Gastroesophageal sphincter (tissue), 4 donors: ENCODE data around the gene ADPGK. TPM values are rescaled to one million over a fixed set of nuclear protein-coding genes. Genes with fewer than 3 reads are reported as not detected.
"Not testable (repeated sequence)": the region's sequence is repeated elsewhere in the genome, so short reads cannot be mapped to it uniquely, and the experiment has no call there.

Experiments
- ATAC-seq: fragments of 150-250 bp; one replicate; pipeline ENCODE4 v1.9.1; 2016; ENCODE audit warnings: mild to moderate bottlenecking, moderate library complexity
- H3K27ac ChIP-seq, 4 donors: fragments of 200-600 bp; sonication (generic) in 3 of 4; 1 replicate in 3 of 4; 2 replicates in 1 of 4; pipeline ENCODE4 v1.5.1; 2016 to 2019
- H3K27me3 ChIP-seq: fragments of 200-600 bp; sonication (generic); one replicate; pipeline ENCODE4 v1.5.1; 2019
- H3K36me3 ChIP-seq, 2 donors: fragments of 200-600 bp; sonication (generic); one replicate each; pipeline ENCODE4 v1.5.1; 2019; ENCODE audit warnings: control low read depth in 1 of 2
- H3K4me1 ChIP-seq, 3 donors: fragments of 200-600 bp; sonication (generic); 1 replicate in 2 of 3; 2 replicates in 1 of 3; pipeline ENCODE4 v1.5.1; 2016 to 2019; ENCODE audit warnings: control low read depth in 2 of 3
- H3K4me3 ChIP-seq, 2 donors: fragments of 200-600 bp; sonication (generic); one replicate each; pipeline ENCODE4 v1.5.1; 2019; ENCODE audit warnings: mild to moderate bottlenecking in 1 of 2, moderate library complexity in 1 of 2
- H3K9me3 ChIP-seq, 3 donors: fragments of 200-600 bp; sonication (generic); one replicate each; pipeline ENCODE4 v1.5.1; 2017 to 2019; ENCODE audit warnings: control low read depth in 2 of 3
- EP300 ChIP-seq: sonication (generic); formaldehyde crosslinking; IDR thresholded peaks from one replicate; pipeline ENCODE4 v1.6.1; 2017; ENCODE audit warnings: antibody characterized with exemption, mild to moderate bottlenecking
- POLR2A ChIP-seq, 2 donors: fragments of 450-650 bp; IDR thresholded peaks; one replicate each; pipeline ENCODE4 v1.6.1; 2017; ENCODE audit warnings: antibody characterized with exemption in 2 of 2, mild to moderate bottlenecking in 2 of 2, moderate library complexity in 1 of 2
- POLR2AphosphoS5 ChIP-seq: sonication (generic); formaldehyde crosslinking; IDR thresholded peaks from one replicate; pipeline ENCODE4 v1.6.1; 2017; ENCODE audit warnings: antibody characterized with exemption
- WGBS, 2 donors: methylation state at CpG; one replicate each; pipeline ENCODE4 v1.1.5; 2018; ENCODE audit warnings: low coverage in 1 of 2; 5-methylcytosine and 5-hydroxymethylcytosine counted together
- total RNA-seq, 4 donors: library from RNA; depleted of rRNA; stranded (reverse); fragments of >200 nt; gene quantifications; one replicate each; pipeline ENCODE4 v1.1.0, GENCODE V29; 2016
- TF ChIP-seq, protein P1 (sequence below), 4 experiments: fragments of 200-600 bp in 2 of 4; fragments of 450-650 bp in 2 of 4; sonication (generic) in 1 of 4; IDR thresholded peaks; one replicate each; pipeline ENCODE4 v1.5.1; 2017 to 2019; ENCODE audit warnings: antibody characterized with exemption in 4 of 4, mild to moderate bottlenecking in 2 of 4, moderate library complexity in 2 of 4

The ADPGK gene
- total RNA-seq, 4 donors from 2014 or later: 19.7 to 52.1 (median 36.1) TPM

- Histone ChIP-seq H3K27me3 (peaks cover 23% of the 10 kb centered on the region), H3K4me3 (no peak overlapping the region), H3K4me1 (no peaks in the 10 kb centered on the region), H3K36me3 (no peaks in the 10 kb centered on the region), H3K9me3 (no peaks in the 10 kb centered on the region), H3K27ac (no peak overlapping the region)
- no peak for ATAC-seq
- TF ChIP-seq POLR2AphosphoS5 (no peak), EP300 (no peak), POLR2A (IDR thresholded peaks at IDR 0.05) (no peak)
- TF ChIP-seq, protein P1, sequence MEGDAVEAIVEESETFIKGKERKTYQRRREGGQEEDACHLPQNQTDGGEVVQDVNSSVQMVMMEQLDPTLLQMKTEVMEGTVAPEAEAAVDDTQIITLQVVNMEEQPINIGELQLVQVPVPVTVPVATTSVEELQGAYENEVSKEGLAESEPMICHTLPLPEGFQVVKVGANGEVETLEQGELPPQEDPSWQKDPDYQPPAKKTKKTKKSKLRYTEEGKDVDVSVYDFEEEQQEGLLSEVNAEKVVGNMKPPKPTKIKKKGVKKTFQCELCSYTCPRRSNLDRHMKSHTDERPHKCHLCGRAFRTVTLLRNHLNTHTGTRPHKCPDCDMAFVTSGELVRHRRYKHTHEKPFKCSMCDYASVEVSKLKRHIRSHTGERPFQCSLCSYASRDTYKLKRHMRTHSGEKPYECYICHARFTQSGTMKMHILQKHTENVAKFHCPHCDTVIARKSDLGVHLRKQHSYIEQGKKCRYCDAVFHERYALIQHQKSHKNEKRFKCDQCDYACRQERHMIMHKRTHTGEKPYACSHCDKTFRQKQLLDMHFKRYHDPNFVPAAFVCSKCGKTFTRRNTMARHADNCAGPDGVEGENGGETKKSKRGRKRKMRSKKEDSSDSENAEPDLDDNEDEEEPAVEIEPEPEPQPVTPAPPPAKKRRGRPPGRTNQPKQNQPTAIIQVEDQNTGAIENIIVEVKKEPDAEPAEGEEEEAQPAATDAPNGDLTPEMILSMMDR (IDR thresholded peaks at IDR 0.05): no peak
- 39 to 40% methylated on average over 3 to 10 of the region's 14 CpGs for WGBS, 2 donors
Observed at GRCh38 chr15:72824112-72824511, 40.6 kb upstream of the ADPGK start.

DNA sequence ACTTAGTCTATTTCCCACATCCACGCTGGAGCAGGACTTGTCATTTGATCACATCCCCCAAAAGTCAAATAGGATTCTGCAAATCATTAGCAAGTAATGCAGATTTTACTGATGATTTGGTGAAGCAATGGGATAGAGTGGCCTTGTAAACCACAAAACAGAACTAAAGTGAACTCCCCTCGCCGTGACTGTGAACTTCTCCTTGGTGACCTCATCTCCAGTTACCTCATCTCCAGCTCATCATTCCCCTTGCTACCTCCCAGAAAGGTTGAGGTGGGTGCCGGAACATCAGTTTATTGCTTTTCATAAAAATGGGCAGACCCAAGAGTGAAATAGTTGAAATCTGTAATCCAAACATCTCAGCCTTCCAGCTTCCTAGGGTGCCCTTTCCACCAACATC lies 36.7 kb upstream of the ADPGK start:
- Histone ChIP-seq H3K4me1 (no peaks in the 10 kb centered on the region), H3K27ac (no peak overlapping the region), H3K36me3 (no peaks in the 10 kb centered on the region), H3K4me3 (no peak overlapping the region), H3K27me3 (peaks cover 16% of the 10 kb centered on the region), H3K9me3 (no peaks in the 10 kb centered on the region)
- WGBS, 2 donors: 75 to 91% methylated on average over 3 of the region's 4 CpGs
- TF ChIP-seq, protein P1 (IDR thresholded peaks at IDR 0.05): no peak
- no peak for TF ChIP-seq EP300
- TF ChIP-seq POLR2A (IDR thresholded peaks at IDR 0.05): no peak
- TF ChIP-seq POLR2AphosphoS5: no peak
- ATAC-seq: no peak

DNA sequence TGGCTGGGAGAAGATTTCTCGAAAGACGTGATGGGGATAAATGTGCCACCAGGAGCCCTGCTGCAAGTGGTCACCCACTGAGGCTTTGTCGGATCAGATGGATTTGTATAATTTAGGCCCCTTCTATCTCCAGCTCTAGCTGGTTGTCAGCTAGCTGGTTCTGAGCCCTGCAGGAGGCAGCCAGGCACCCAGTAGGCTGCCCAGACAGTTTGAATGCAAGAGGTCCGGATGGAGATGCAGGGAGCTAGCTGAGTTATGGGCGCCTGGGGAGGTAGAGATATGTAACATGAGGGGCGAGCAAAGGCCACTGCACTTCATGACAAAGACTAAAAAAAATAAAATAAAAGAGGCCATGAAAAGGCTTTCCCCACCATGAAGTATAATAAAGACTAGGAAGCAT lies 35.1 kb upstream of the ADPGK start:
- ATAC-seq: no peak
- H3K27ac ChIP-seq: no peak overlapping the region
- H3K9me3 ChIP-seq: no peaks in the 10 kb centered on the region
- no peaks in the 10 kb centered on the region for H3K4me1 ChIP-seq
- no peaks in the 10 kb centered on the region for H3K36me3 ChIP-seq
- WGBS, 2 donors: 89% methylated on average over 6 of the region's 6 CpGs; no CpG with 5 or more reads in 1 of the 2 donors
- TF ChIP-seq, protein P1 (IDR thresholded peaks at IDR 0.05): no peak
- TF ChIP-seq EP300 (no peak), POLR2AphosphoS5 (no peak), POLR2A (IDR thresholded peaks at IDR 0.05) (no peak)
- H3K27me3 ChIP-seq: peaks cover 16% of the 10 kb centered on the region
- no peak overlapping the region for H3K4me3 ChIP-seq

DNA sequence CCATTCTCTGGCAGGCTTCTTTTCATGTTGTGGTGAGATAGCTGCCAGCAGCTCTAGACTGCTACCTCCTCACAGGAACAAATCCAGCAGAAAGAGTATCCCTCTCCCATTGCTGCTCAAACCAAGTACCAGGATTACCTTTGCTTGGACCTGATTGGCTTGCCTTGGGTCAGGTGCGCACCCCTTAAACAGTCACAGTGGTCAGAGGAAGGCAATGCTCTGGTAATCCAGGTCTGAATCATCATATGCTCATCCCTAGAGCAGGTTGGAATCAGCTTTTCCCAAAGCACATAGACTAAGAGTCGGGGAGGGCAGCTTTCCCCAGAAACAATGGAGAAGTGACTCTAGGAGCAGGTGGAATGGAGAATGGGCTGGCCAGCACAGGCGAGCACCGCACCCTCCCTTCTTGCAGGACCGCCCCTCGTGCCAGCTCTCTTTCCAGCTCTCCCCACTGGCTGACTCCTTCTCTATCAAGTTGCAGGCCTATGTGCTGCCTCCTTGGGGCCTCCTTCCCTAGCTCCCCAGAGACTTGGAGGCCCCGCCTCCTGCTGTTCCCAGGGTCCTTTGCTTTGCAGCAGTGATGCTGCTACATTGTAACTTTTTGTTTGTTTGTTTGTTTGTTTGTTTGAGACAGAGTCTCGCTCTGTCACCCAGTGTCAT lies 29.9 kb upstream of the ADPGK start:
- no peak for TF ChIP-seq POLR2AphosphoS5
- TF ChIP-seq EP300: no peak
- TF ChIP-seq, protein P1 (IDR thresholded peaks at IDR 0.05): no peak
- no peak for TF ChIP-seq POLR2A (IDR thresholded peaks at IDR 0.05)
- H3K9me3 ChIP-seq: no peaks in the 10 kb centered on the region
- no peak overlapping the region for H3K4me3 ChIP-seq
- WGBS, 2 donors: 82% methylated on average over 3 of the region's 8 CpGs; no CpG with 5 or more reads in 1 of the 2 donors
- no peak for ATAC-seq
- H3K4me1 ChIP-seq: no peaks in the 10 kb centered on the region
- H3K27ac ChIP-seq: no peak overlapping the region
- no peaks in the 10 kb centered on the region for H3K27me3 ChIP-seq
- H3K36me3 ChIP-seq: no peaks in the 10 kb centered on the region

GRCh38 chr15:72809329-72809728 lies 25.8 kb upstream of the ADPGK start:
- Histone ChIP-seq H3K4me1 (no peaks in the 10 kb centered on the region), H3K36me3 (no peaks in the 10 kb centered on the region), H3K9me3 (no peaks in the 10 kb centered on the region), H3K27ac (no peak overlapping the region), H3K4me3 (no peak overlapping the region), H3K27me3 (no peaks in the 10 kb centered on the region)
- TF ChIP-seq, protein P1 (IDR thresholded peaks at IDR 0.05): no peak
- TF ChIP-seq POLR2AphosphoS5 (no peak), POLR2A (IDR thresholded peaks at IDR 0.05) (no peak), EP300 (no peak)
- no peak for ATAC-seq
- WGBS, 2 donors: 61 to 67% methylated on average over 2 to 3 of the region's 4 CpGs

DNA sequence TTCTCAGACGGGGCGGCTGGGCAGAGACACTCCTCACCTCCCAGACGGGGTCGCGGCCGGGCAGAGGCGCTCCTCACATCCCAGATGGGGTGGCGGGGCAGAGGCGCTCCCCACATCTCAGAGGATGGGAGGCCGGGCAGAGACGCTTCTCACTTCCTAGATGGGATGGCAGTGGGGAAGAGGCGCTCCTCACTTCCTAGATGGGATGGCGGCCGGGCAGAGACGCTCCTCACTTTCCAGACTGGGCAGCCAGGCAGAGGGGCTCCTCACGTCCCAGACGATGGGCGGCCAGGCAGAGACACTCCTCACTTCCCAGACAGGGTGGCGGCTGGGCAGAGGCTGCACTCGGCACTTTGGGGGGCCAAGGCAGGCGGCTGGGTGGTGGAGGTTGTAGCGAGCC lies 23.8 kb upstream of the ADPGK start:
- WGBS, 2 donors: no CpG with 5 or more reads among the region's 22 CpGs
- H3K4me1 ChIP-seq, H3K27me3 ChIP-seq, H3K27ac ChIP-seq, H3K4me3 ChIP-seq, H3K36me3 ChIP-seq, ATAC-seq, H3K9me3 ChIP-seq: not testable (repeated sequence)
